Erythroblast (primary cell): Measurements from ENCODE around the gene TSSK6.
A peak's percentile ranks its signal among the peaks of the same experiment; 100 is the strongest.

ENCODE experiments used
- DNase-seq, 2 experiments: peaks; one replicate each; lab custom pipeline; 2025; lab: John Stamatoyannopoulos, UW
- GATA1 ChIP-seq: IDR thresholded peaks from 2 replicates; pipeline ENCODE4 v1.6.1; 2011; ENCODE audit warnings: low read depth, mild to moderate bottlenecking, control low read depth, low read length, moderate library complexity
- POLR2A ChIP-seq: IDR thresholded peaks from 2 replicates; pipeline ENCODE4 v1.6.1; 2011; ENCODE audit warnings: mild to moderate bottlenecking, low read length

TSSK6 gene

DNA sequence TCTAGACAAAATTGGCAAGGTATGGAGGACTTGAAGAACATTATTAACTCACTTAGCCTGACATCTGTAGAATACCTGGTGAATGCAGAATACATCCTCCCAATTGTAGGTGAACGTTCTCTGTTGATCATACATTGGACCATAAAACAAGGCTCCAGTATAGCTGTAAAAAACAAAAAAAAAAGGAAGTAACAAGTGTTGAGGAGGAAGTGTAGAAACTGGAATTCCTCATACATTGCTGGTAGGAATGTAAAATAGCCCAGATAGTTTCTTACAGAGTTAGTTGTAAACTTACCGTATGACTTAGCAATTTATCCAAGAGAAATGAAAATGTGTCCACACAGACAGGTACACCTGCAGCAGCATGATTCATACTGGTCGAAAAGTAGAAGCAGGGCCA is 44.8 kb downstream of the TSSK6 start:
- TF ChIP-seq POLR2A (no peak), GATA1 (no peak)
- no peak for DNase-seq

DNA sequence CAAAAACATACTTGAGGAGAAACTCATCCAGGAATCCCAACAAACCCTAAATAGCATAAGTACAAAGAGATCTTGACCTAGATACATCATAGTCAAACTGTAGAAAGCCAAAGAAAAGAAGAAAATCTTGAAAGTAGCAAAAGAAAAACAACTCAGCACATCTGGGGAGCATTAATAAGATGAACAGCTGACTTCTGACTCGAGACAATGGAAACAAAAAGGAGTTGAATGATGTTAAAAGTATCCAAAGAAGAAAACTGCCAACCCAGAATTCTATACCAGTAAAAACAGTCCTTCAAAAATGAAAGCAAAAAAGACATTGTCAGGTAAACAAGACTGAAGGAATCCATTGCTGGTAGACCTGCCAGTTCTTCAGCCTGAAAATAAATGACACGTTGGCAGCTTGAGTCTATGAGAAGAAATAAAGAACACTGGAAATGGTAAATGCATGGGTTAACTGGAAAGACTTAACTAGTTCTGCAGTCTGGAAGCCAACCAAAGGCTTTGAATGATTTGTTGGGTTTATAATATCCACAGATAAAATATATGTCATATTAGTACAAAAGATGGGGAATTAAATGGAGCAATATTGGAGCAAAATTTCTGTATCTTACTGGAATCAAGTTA is 46.8 kb downstream of the TSSK6 start:
- DNase-seq = peak in 1 of 2 experiments; percentile 42

GRCh38 chr19:19466201-19466600 is 49.1 kb downstream of the TSSK6 start:
- TF ChIP-seq POLR2A (no peak), GATA1 (no peak)
- no peak for DNase-seq

More for the DNA sequence above, 46.8 kb downstream of the TSSK6 start:
- TF ChIP-seq GATA1 (no peak), POLR2A (no peak)

DNA sequence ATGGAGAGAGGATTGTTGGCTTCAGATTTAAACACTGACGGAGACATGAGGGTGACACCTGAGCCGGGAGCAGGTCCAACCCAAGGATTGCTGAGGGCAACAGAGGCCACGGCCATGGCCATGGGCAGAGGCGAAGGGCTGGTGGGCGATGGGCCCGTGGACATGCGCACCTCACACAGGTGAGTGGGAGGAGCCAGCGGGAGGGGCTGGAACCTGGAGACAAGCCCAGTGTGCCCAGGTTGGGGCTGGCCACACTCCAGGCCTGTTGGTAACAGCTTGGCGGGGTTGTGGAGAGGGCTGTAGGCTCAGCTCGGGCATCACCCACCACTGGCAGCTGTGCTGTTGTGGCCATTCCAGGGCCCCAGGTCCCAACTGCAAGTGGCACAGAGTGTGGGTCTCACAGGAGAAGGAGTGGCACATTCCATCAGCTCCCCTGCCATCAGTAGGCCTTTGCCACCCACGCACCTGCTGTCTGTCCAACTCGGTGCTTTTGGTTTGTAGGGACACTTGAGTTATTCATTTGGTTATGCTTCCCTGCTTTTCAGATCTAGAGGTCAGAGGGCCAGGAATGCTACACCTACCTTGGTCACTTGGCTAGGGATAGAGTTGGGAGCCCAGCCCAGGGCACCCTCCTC is 49.8 kb downstream of the TSSK6 start:
- TF ChIP-seq GATA1 (no peak), POLR2A (no peak)
- DNase-seq = no peak

DNA sequence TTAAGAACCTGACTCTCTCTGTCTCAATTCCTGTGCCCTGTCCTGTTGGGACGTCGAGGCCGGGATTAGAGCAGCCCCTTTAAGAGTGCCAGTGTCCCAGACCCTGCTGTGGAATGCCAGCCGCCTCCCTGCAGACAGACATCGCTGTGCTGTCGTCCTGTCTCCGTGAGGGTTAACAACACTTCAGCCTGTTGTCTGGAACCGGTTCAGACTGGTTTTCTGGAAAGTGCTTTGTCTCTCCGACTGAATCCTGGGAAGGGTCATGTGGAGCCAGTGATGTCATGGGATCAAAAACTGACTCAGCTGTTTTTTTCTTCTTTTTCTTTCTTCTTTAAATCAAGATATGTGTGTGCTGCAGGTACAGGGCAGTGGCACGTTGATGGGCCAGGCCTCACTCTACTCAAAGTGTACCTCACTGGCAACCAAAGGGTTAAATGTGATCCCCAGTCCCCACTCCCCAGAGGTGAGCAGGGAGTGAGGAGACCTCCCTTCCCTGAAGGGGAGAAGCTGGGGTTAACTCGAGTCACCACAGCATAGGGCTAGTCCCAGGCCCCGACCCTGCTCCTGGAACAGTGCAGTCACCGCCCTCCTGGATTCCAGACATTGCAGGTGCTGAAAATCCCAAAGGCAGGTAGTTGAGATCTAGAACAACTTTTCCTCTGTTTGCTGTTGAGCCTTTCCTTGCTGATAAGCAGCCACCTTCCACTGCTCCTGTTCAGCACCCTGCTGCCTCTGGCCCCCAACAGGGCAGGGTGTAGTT is 50.8 kb downstream of the TSSK6 start:
- TF ChIP-seq GATA1 (no peak), POLR2A (no peak)
- DNase-seq = no peak
